ENCODE measurements around the gene VSX2.
"Not testable (repeated sequence)": the region's sequence is repeated elsewhere in the genome, so short reads cannot be mapped to it uniquely, and the experiment has no call there.

The VSX2 gene

DNA sequence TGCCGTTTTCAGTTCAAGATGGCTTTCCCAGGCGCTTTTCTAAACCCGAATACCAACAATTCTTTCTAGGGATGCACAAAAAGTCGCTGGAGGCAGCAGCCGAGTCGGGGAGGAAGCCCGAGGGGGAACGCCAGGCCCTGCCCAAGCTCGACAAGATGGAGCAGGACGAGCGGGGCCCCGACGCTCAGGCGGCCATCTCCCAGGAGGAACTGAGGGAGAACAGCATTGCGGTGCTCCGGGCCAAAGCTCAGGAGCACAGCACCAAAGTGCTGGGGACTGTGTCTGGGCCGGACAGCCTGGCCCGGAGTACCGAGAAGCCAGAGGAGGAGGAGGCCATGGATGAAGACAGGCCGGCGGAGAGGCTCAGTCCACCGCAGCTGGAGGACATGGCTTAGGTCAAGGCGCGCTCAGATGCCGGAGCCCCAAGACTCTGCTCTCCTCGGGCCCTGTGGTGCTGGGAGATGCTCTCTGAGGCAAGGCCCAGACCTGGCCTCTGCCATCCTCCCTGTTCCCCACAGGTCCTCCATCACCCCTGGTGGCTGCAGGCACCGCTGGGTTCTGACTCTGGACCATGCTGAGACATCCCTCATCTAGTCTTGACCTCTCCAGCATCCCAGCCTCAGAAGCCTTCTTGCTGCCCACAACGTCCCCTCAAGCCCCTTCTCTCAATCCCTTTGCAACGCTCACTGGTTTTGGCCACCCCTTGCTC is 21.4 kb downstream of the VSX2 start:
- no peak for DNase-seq

GRCh38 chr14:74261288-74261687 is 22.0 kb downstream of the VSX2 start:
- no peak for DNase-seq

DNA sequence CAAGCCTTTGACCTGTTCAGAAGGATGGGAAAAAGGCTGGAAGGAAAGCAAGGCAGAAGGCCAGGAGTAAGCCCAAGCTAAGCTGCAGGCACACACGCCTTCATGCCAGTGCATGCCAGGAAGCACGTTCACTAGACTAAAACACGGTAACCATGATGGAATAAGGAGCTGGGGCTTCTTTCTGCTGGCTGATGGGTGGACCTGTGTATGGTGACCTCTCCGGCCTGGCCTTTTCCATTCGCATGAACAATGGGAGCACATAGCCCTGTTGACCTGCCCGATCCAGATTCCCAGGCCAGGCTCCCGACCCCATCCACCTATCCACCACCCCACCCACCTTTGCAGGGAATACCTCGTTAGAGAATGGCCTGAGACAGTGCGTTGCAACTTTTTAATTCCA is 22.8 kb downstream of the VSX2 start:
- DNase-seq, result no peak

DNA sequence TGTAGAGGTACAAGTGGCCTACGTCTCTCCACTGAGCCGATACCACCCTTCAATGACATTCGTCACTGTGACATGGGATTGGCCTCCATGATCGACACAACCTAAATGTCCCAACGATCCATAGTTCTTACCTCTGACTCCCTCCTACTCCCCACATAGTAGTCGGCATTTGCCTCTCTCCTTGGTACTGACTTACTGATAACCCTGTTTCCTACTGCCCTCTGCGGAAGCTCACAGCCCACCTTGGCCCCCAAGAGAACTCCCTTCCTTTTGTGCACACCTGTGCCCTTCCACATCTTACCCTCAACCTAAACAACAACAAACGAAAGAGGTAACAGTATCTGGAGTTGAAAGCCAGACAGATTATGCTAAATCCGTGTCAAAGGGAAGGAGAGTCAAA is 23.9 kb downstream of the VSX2 start:
- DNase-seq, result no peak

GRCh38 chr14:74263921-74264320 is 24.7 kb downstream of the VSX2 start:
- no peak for DNase-seq

DNA sequence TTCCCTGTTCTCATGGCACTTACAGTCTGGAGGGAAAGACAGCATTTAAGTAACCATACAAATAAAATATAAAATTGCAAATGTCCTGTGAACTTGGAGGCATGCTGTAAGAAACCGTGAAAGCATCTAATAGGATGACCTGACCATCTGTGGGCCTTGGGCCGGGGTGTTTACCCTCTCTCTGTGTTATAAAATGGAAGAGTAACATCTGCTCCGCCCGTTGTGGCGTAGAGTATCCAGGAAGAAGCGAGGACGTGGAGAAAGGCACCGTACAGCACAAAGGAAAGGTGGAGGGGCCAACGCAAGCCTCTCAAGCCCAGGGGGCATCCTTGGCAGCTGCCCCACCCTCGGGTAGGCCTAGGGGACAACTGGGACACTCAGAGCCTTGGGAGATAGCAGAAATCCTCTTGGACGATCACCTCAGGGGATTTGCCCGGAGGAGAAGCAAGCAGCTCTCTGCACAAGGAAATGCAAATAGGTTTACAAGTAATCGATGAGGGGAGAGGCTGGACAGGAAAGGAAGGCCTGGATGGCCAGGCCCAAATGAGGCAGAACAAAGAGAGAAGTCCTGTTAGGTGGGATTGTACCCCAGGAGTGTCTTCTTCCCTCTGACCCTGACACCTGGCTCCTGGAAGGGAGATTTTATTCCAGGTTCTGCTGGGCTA is 26.2 kb downstream of the VSX2 start:
- DNase-seq, result no peak

GRCh38 chr14:74267588-74267987 is 28.3 kb downstream of the VSX2 start:
- no peak for DNase-seq

- not testable (repeated sequence) for DNase-seq
These were observed 31.3 kb downstream of the VSX2 start for GRCh38 chr14:74270382-74271177.

DNA sequence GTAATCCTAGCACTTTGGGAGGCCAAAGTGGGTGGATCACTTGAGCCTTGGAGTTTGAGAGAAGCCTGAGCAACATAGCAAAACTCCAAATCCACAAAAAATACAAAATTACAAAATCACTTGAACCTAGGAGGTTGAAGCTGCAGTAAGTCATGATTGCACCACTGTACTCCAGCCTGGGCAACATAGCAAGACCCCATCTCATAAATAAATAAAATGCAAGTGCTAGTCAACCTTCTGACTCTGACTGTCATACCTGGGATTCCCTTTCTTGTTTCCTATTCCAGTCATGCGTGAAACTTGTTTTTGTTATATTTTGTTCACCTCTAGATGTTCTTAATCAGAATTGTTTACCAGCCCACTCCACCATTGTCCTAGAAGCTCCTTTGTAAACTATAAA is 32.1 kb downstream of the VSX2 start:
- DNase-seq, result no peak

GRCh38 chr14:74275241-74275841 is 36.1 kb downstream of the VSX2 start:
- DNase-seq, result no peak

- DNase-seq, result no peak
These were observed 38.8 kb downstream of the VSX2 start for GRCh38 chr14:74278080-74278479.

DNA sequence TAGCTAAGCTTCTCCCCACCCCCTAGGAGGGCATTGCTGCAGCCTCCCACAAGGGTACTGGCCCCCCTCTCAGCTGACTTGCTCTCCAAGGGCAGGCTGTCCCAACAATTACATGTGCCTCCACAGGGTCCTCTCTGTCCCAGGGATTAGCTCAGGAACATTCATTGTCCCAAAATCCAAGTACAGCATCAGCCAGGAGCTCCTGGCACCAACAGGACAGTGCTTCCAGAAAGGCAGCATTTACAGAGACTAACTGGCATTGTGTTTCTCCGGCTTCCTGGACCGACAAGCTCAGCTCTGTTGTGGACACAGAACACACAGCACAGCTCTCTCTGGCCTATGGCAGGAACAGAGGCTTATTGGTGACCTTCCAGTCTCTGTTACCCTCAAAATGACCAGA is 41.8 kb downstream of the VSX2 start:
- DNase-seq, result no peak

DNA sequence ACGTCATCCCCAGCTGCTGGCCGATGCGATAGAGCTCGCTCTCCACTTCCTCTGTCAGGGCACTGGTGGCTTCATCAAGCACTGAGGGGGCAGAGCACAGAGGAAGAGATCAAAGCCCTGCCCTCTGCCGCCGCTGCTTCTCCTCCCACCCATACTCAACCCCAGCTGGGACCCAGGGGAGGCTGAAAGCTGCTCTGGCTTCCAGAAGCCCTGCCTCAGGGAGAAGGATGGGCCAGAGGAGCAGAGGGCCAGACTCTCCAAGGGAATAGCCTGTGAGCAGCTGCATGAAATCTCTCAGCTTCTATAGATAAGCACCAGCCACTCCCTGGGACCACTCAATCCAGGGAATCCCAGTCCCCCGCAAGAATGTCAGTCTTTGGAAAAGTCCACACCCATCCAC is 47.5 kb downstream of the VSX2 start:
- DNase-seq, result no peak

GRCh38 chr14:74289801-74290200 is 50.6 kb downstream of the VSX2 start:
- DNase-seq, result no peak

GRCh38 chr14:74290415-74290814 is 51.2 kb downstream of the VSX2 start:
- DNase-seq, result no peak

GRCh38 chr14:74292061-74292460 is 52.8 kb downstream of the VSX2 start:
- no peak for DNase-seq

GRCh38 chr14:74293606-74294005 is 54.4 kb downstream of the VSX2 start:
- DNase-seq, result no peak

DNA sequence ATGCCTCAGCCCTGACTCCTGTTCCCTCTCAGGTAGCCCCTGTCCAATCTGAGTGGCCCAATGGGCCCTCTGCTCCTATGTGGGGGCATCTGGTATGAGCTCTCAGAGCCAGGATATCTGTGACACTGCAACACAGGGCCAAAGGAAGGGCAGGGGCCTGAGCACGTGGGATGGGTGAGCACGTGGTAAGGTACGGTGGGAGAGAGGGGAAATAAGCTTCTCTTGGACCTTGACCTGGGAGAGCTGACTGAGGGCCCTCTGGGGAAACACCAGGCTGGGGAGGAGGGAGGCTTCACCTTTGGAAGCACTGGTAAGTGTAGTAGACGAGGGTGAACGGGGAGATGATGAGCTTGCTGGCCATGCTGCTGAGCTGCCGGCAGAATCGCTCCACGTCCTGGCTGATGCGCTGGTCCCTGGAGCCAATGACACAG is 56.8 kb downstream of the VSX2 start:
- no peak for DNase-seq

DNA sequence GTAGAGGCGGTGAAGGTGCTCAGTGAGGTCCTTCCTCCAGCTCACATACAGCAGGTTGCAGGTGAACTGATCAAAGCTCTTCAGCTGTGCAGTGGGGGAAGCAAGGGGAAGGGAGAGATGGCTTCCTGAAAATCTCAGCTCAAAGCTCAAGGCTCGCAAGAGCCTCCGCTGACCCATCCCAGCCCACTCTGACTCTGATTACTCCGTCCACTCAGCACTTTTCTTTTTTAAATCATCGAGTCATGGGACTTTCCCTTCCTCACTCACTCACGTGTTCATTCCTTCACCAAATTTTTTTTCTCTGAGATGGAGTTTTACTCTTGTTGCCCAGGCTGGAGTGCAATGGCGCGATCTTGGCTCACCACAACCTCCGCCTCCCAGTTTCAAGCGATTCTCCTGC is 58.7 kb downstream of the VSX2 start:
- no peak for DNase-seq

- no peak for DNase-seq
These were observed 59.9 kb downstream of the VSX2 start for GRCh38 chr14:74299061-74299545.

GRCh38 chr14:74301594-74302151 is 62.4 kb downstream of the VSX2 start:
- DNase-seq, result no peak

DNA sequence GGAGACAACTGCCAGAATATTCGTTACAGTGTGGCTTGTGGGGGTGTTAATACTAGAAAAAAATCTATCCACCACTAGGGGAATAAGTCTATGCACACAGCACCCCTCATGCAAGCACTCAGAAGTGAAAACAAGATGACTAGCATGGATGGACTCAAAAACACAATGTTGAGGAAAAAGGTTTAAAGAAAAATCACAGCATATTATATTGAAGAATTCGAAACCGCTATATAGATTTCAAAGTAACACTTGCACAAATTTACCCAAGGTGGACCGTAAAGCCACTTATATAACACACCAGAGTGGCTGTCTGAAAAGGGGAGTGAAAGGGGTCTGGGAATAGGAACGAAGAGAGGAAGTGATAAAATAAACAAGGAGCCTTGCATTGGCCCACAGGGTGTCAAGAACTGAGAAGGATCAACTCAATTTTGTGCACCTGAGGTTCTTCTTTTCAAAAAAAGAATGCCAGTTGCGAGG is 62.9 kb downstream of the VSX2 start:
- no peak for DNase-seq
